GM12872 (cell line): ENCODE data around the gene IKZF1.

Source experiments
- CTCF ChIP-seq: IDR thresholded peaks from 3 replicates; pipeline ENCODE4 v1.5.1; 2011; ENCODE audit warnings: low read depth, mild to moderate bottlenecking, low read length, moderate library complexity; ENCODE audit not compliant: insufficient read depth

IKZF1 gene

GRCh38 chr7:50348469-50349162, 44.1 kb downstream of the IKZF1 start:
- TF ChIP-seq CTCF, result no peak

GRCh38 chr7:50349399-50349798, 44.9 kb downstream of the IKZF1 start:
- TF ChIP-seq CTCF, result no peak

- no peak for TF ChIP-seq CTCF
Observed at GRCh38 chr7:50349963-50350944, 45.7 kb downstream of the IKZF1 start.

GRCh38 chr7:50351267-50351666, 46.8 kb downstream of the IKZF1 start:
- TF ChIP-seq CTCF, result no peak

GRCh38 chr7:50352282-50352681, 47.8 kb downstream of the IKZF1 start:
- no peak for TF ChIP-seq CTCF

GRCh38 chr7:50352751-50353150, 48.2 kb downstream of the IKZF1 start:
- TF ChIP-seq CTCF, result no peak

- no peak for TF ChIP-seq CTCF
Observed at GRCh38 chr7:50353201-50353600, 48.7 kb downstream of the IKZF1 start.
